H1 (cell line): ENCODE data around the gene PRSS22. TPM values are rescaled to one million over a fixed set of nuclear protein-coding genes. Genes with fewer than 3 reads are reported as not detected.

Source experiments
- CHD2 ChIP-seq: IDR thresholded peaks from 2 replicates; pipeline ENCODE4 v1.6.1; 2012; ENCODE audit warnings: low read length, improper control_type of control experiment
- CTBP2 ChIP-seq: IDR thresholded peaks from 2 replicates; pipeline ENCODE4 v1.7.0; 2011; ENCODE audit warnings: borderline replicate concordance, mild to moderate bottlenecking, moderate library complexity, mixed read lengths, low read length; ENCODE audit not compliant: insufficient read depth, insufficient read length
- NANOG ChIP-seq: IDR thresholded peaks from 2 replicates; pipeline ENCODE4 v1.6.1; 2011; ENCODE audit warnings: low read length, low read depth, mild to moderate bottlenecking, inconsistent platforms; ENCODE audit not compliant: insufficient read depth, poor library complexity, severe bottlenecking
- RAD21 ChIP-seq, 2 experiments: IDR thresholded peaks in 1 of 2; conservative IDR thresholded peaks in 1 of 2; 2 replicates each; pipeline ENCODE4 v1.6.1; 2011; ENCODE audit warnings: low read depth in 2 of 2, low read length in 2 of 2, improper control_type of control experiment in 1 of 2, inconsistent platforms in 1 of 2, mild to moderate bottlenecking in 1 of 2, moderate library complexity in 1 of 2
- RXRA ChIP-seq: IDR thresholded peaks from 2 replicates; pipeline ENCODE4 v1.6.1; 2011; ENCODE audit warnings: low read depth, mild to moderate bottlenecking, low read length, moderate library complexity; ENCODE audit not compliant: insufficient read depth
- SRF ChIP-seq: IDR thresholded peaks from 2 replicates; pipeline ENCODE4 v1.6.1; 2011; ENCODE audit warnings: mild to moderate bottlenecking, low read depth, low read length, moderate library complexity
- TEAD4 ChIP-seq: IDR thresholded peaks from 2 replicates; pipeline ENCODE4 v1.6.1; 2012; ENCODE audit warnings: low read depth, low read length, inconsistent platforms, mixed read lengths
- polyA plus RNA-seq, 7 experiments: library from polyadenylated mRNA; depleted of rRNA in 3 of 7; stranded (reverse) in 5 of 7; unstranded in 2 of 7; fragments of >200 nt in 5 of 7; fragments of 200-250 nt in 2 of 7; gene quantifications; 1 replicate in 5 of 7; 2 replicates in 1 of 7; 4 replicates in 1 of 7; pipeline versions ENCODE4 v1.2.1 to v1.2.3, GENCODE V29; 2011 to 2013; ENCODE audit warnings: missing spikeins in 2 of 7, mixed read lengths in 2 of 7
- total RNA-seq: library from RNA; stranded (reverse); fragmentation: NEBNext Ultra II Directional; extraction: Animal tissue kit (Norgen Biotek cat#: 25700); gene quantifications from 2 replicates; pipeline ENCODE4 v1.2.1, GENCODE V29; 2021

Gene PRSS22
- total and polyA plus RNA-seq, 2 of the 8 experiments (the other 6 are each of a cell fraction or from before 2014, with no cell fraction given) = 4.0 to 4.4 TPM

DNA sequence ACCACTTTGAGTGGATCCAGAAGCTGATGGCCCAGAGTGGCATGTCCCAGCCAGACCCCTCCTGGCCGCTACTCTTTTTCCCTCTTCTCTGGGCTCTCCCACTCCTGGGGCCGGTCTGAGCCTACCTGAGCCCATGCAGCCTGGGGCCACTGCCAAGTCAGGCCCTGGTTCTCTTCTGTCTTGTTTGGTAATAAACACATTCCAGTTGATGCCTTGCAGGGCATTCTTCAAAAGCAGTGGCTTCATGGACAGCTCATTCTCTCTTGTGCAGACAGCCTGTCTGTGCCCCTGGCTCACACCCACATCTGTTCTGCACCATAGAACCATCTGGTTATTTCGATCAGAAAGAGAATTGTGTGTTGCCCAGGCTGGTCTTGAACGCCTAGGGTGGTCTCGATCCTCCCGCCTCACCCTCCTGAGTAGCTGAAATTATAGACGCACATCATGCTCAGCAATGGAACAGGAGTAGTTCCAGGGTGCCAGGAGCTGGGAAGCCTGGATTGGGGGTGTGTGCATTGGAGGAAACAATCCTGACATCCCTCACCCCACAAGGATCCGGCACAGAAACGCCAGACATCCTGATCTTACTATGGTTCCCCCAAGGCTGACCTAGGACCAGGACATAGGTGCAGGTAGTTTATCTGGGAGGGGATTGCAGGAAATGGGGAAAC, 36.3 kb downstream of the PRSS22 start (continued):
- TF ChIP-seq NANOG = no peak
- TF ChIP-seq RAD21 (IDR thresholded peaks at IDR 0.05 in 1 of 2, conservative IDR thresholded peaks at IDR 0.05 in 1 of 2; ENCODE audit: low read depth in 2 of 2, low read length in 2 of 2) = no peak
- TF ChIP-seq SRF = no peak
- no peak for TF ChIP-seq CTBP2
- TF ChIP-seq CHD2 = no peak
- no peak for TF ChIP-seq RXRA
- TF ChIP-seq TEAD4 = no peak
- TF ChIP-seq, all 59 proteins: peak for 0
